ENCODE results near the gene MACROH2A1.

DNA sequence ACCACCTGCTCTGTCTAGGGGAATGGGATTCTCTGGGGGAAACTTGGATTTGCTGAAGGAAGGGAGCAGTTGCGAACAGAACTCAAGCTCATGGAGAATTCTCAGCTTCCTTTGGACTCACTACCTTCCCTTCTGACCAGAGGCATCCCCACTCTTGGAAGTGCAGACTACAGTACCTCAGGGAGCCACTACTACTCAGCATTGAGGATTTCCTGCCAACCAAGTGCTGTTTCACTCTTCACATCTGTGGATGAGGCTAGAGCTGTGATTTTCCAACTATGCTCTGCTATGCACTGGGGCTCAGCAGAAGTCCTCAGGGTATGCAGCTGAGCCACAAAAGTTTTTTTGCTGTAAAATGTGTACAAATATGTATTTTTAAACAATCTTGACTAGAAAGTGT is 43.9 kb downstream of the MACROH2A1 start:
- TF ChIP-seq POLR2A (IDR thresholded peaks at IDR 0.05; ENCODE audit: low read length) (no peak), GATA1 (IDR thresholded peaks at IDR 0.05; ENCODE audit: low read depth, low read length) (no peak)
